Sigmoid colon (tissue), 4 donors: Measurements from ENCODE around the gene SLC31A1.

Source experiments
- POLR2AphosphoS5 ChIP-seq, 4 donors: sonication (generic); formaldehyde crosslinking; IDR thresholded peaks; one replicate each; pipeline ENCODE4 v1.6.1; 2017; ENCODE audit warnings: antibody characterized with exemption in 4 of 4
- TF ChIP-seq, protein P1 (sequence below), 4 experiments: fragments of 450-650 bp in 3 of 4; fragments of 200-600 bp in 1 of 4; IDR thresholded peaks; one replicate each; pipeline ENCODE4 v1.5.1; 2016 to 2019; ENCODE audit warnings: antibody characterized with exemption in 4 of 4, mild to moderate bottlenecking in 3 of 4, moderate library complexity in 2 of 4

DNA sequence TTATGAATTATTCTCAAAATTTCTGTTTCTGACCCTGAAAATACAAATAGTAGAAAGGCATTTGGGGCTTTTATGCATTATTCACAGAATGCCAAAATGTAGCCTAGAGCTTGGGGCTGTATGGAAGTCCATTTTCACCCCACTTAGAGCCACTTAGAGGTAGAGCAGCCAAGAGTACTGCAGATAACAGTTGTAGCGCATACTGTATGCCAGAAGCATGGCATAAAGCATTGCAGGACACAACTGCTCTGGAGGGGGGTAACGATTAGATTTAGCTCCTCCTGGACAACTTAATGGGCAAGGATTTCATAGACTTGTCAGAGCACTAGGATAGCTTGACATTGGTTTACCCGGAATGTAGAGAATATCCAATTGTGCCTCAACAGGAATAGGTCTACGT, 15.7 kb downstream of the SLC31A1 start:
- TF ChIP-seq, protein P1, sequence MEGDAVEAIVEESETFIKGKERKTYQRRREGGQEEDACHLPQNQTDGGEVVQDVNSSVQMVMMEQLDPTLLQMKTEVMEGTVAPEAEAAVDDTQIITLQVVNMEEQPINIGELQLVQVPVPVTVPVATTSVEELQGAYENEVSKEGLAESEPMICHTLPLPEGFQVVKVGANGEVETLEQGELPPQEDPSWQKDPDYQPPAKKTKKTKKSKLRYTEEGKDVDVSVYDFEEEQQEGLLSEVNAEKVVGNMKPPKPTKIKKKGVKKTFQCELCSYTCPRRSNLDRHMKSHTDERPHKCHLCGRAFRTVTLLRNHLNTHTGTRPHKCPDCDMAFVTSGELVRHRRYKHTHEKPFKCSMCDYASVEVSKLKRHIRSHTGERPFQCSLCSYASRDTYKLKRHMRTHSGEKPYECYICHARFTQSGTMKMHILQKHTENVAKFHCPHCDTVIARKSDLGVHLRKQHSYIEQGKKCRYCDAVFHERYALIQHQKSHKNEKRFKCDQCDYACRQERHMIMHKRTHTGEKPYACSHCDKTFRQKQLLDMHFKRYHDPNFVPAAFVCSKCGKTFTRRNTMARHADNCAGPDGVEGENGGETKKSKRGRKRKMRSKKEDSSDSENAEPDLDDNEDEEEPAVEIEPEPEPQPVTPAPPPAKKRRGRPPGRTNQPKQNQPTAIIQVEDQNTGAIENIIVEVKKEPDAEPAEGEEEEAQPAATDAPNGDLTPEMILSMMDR (IDR thresholded peaks at IDR 0.05) = no peak
- no peak for TF ChIP-seq POLR2AphosphoS5 (IDR thresholded peaks at IDR 0.05)
